ENCODE data around the gene CCDC195.

DNA sequence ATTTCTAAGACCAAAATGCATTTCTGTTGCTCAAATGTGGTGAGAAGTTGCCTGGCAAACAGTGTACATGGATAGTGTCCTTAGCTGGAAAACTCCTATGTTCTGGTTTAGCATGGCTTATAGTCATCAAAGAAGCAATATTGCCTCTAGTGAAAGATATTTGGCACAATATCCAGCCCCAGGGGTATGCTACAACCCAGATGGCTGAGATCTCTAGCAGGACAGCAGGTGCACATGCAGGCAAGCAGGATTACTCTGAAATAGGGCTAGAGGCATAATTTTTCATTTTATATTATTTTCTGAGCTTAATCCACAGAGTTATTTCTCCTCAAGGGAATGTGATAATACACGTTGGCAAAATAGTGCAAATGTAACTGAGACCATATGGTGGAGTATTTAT lies 34.0 kb downstream of the CCDC195 start:
- TF ChIP-seq, protein P1, sequence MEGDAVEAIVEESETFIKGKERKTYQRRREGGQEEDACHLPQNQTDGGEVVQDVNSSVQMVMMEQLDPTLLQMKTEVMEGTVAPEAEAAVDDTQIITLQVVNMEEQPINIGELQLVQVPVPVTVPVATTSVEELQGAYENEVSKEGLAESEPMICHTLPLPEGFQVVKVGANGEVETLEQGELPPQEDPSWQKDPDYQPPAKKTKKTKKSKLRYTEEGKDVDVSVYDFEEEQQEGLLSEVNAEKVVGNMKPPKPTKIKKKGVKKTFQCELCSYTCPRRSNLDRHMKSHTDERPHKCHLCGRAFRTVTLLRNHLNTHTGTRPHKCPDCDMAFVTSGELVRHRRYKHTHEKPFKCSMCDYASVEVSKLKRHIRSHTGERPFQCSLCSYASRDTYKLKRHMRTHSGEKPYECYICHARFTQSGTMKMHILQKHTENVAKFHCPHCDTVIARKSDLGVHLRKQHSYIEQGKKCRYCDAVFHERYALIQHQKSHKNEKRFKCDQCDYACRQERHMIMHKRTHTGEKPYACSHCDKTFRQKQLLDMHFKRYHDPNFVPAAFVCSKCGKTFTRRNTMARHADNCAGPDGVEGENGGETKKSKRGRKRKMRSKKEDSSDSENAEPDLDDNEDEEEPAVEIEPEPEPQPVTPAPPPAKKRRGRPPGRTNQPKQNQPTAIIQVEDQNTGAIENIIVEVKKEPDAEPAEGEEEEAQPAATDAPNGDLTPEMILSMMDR (IDR thresholded peaks at IDR 0.05; ENCODE audit: insufficient read depth, low read length, poor library complexity, severe bottlenecking), result no peak
- TF ChIP-seq EZH2phosphoT487 (conservative IDR thresholded peaks at IDR 0.05; ENCODE audit: low read length), result no peak
